ENCODE data around the gene DRAM1. TPM values are rescaled to one million over a fixed set of nuclear protein-coding genes. Genes with fewer than 3 reads are reported as not detected.

DRAM1 gene
- total RNA-seq, 1 experiment from 2014 or later: 6.5 TPM

GRCh38 chr12:101924618-101925017, 47.2 kb downstream of the DRAM1 start:
- Histone ChIP-seq H4K91ac (ENCODE audit: insufficient read length, low read depth, low read length) (no peak overlapping the region), H2AK5ac (ENCODE audit: insufficient read length, low read length) (no peak overlapping the region), H2BK12ac (ENCODE audit: insufficient read length, low read depth, low read length) (no peak overlapping the region), H3K79me1 (ENCODE audit: insufficient read depth, low read depth, low read length, poor library complexity, severe bottlenecking) (no peaks in the 10 kb centered on the region), H3K79me2 (ENCODE audit: insufficient read depth, low read length) (no peaks in the 10 kb centered on the region), H2BK5ac (ENCODE audit: insufficient read length, low read length) (no peak overlapping the region), H4K8ac (replicated peaks; ENCODE audit: insufficient read length, low read depth, low read length) (no peak overlapping the region), H3K9ac (ENCODE audit: extremely low read depth, insufficient read length, low read length) (no peak overlapping the region), H3K4ac (ENCODE audit: low read depth, low read length) (no peak overlapping the region), H2BK20ac (ENCODE audit: low read depth, low read length, poor library complexity, severe bottlenecking) (no peak overlapping the region), H3K14ac (ENCODE audit: insufficient read depth, low read length) (no peak overlapping the region), H3K27ac (ENCODE audit: insufficient read length, low read depth, low read length) (no peak overlapping the region), H3K4me1 (ENCODE audit: insufficient read depth, low read length) (no peaks in the 10 kb centered on the region), H3K23me2 (ENCODE audit: insufficient read length, low read depth, low read length, poor library complexity, severe bottlenecking) (no peaks in the 10 kb centered on the region), H3K9me3 (ENCODE audit: control insufficient read depth, low read depth, low read length) (no peaks in the 10 kb centered on the region), H4K5ac (ENCODE audit: insufficient read length, low read depth, low read length) (peak overlapping the region; percentile 53), H3K27me3 (ENCODE audit: insufficient read depth, low read length) (no peaks in the 10 kb centered on the region), H3K18ac (ENCODE audit: insufficient read length, low read depth, low read length) (no peak overlapping the region), H2BK15ac (ENCODE audit: low read depth, low read length) (no peak overlapping the region), H2BK120ac (ENCODE audit: low read depth, low read length, poor library complexity, severe bottlenecking) (no peak overlapping the region), H3K4me2 (ENCODE audit: insufficient read depth, insufficient read length, low read length) (no peak overlapping the region), H3K23ac (ENCODE audit: insufficient read length, low read depth, low read length) (no peak overlapping the region), H3K56ac (ENCODE audit: insufficient read length, low read depth, low read length) (no peak overlapping the region), H2AFZ (ENCODE audit: low read length) (no peak overlapping the region), H4K20me1 (ENCODE audit: control insufficient read depth, insufficient read depth, insufficient read length) (no peaks in the 10 kb centered on the region), H3T11ph (ENCODE audit: low read length) (no peak overlapping the region)
- no peaks in the 10 kb centered on the region for H3K4me1 Mint-ChIP-seq
- H3K4me3 Mint-ChIP-seq: no peak overlapping the region
- no peak overlapping the region for H3K27ac Mint-ChIP-seq
- H3K9me3 Mint-ChIP-seq: peaks cover 0 to 4% of the 10 kb centered on the region in 2 experiments; a peak in 3 of 5 replicates
- TF ChIP-seq CTCF (conservative IDR thresholded peaks at IDR 0.05): no peak
- no CpG with 5 or more reads among the region's 3 CpGs for WGBS (ENCODE audit: extremely low coverage, insufficient read length, low lambda C conversion rate)
- DNase-seq: no peak
- H3K36me3 Mint-ChIP-seq (ENCODE audit: insufficient read depth in 1 of 3, low read depth in 3 of 3): no peaks in the 10 kb centered on the region
- no peaks in the 10 kb centered on the region for H3K27me3 Mint-ChIP-seq (ENCODE audit: low read depth)
